Activated naive CD4-positive, alpha-beta T cell (primary cell): Measurements from ENCODE around the gene MOB1A.

Source experiments
- DNase-seq, 4 experiments: peaks; one replicate each; lab custom pipeline; 2025; lab: John Stamatoyannopoulos, UW

The MOB1A gene

GRCh38 chr2:74103763-74104162 lies 74.9 kb downstream of the MOB1A start:
- DNase-seq = no peak
